Tibial nerve (tissue), 4 donors: ENCODE results near the gene CYTH3. TPM values are rescaled to one million over a fixed set of nuclear protein-coding genes. Genes with fewer than 3 reads are reported as not detected.

ENCODE experiments used
- DNase-seq, 2 donors: peaks; one replicate each; pipeline ENCODE4 v3.0.0-alpha.2; 2019; ENCODE audit warnings: low spot score in 2 of 2
- H3K27ac ChIP-seq, 4 donors: fragments of 200-600 bp; sonication (generic) in 3 of 4; one replicate each; pipeline ENCODE4 v1.5.1; 2017 to 2019; ENCODE audit warnings: mild to moderate bottlenecking in 1 of 4
- H3K27me3 ChIP-seq, 2 donors: fragments of 200-600 bp; sonication (generic) in 1 of 2; one replicate each; pipeline versions ENCODE4 v1.5.1 to v1.6.0; 2017 to 2019
- H3K36me3 ChIP-seq, 3 donors: fragments of 200-600 bp; sonication (generic); one replicate each; pipeline ENCODE4 v1.5.1; 2018 to 2019
- H3K4me1 ChIP-seq, 4 donors: fragments of 200-600 bp; sonication (generic) in 3 of 4; one replicate each; pipeline ENCODE4 v1.5.1; 2017 to 2019
- H3K4me3 ChIP-seq, 4 donors: fragments of 200-600 bp; sonication (generic) in 3 of 4; one replicate each; pipeline ENCODE4 v1.5.1; 2017 to 2019; ENCODE audit warnings: mild to moderate bottlenecking in 1 of 4, moderate library complexity in 1 of 4
- H3K9me3 ChIP-seq, 4 donors: fragments of 200-600 bp; sonication (generic) in 3 of 4; one replicate each; pipeline ENCODE4 v1.5.1; 2017 to 2019
- EP300 ChIP-seq, 2 donors: sonication (generic); formaldehyde crosslinking; IDR thresholded peaks; one replicate each; pipeline ENCODE4 v1.6.1; 2017; ENCODE audit warnings: antibody characterized with exemption in 2 of 2, mild to moderate bottlenecking in 1 of 2
- POLR2A ChIP-seq, 2 donors: fragments of 450-650 bp; IDR thresholded peaks; one replicate each; pipeline ENCODE4 v1.6.1; 2017; ENCODE audit warnings: antibody characterized with exemption in 2 of 2, mild to moderate bottlenecking in 2 of 2, moderate library complexity in 2 of 2
- WGBS, 2 donors: methylation state at CpG; one replicate each; pipeline ENCODE4 v1.1.5; 2018; 5-methylcytosine and 5-hydroxymethylcytosine counted together
- total RNA-seq, 4 donors: library from RNA; depleted of rRNA; stranded (reverse); fragments of >200 nt; gene quantifications; one replicate each; pipeline ENCODE4 v1.1.0, GENCODE V29; 2016
- TF ChIP-seq, protein P1 (sequence below), 5 experiments: fragments of 200-600 bp in 3 of 5; fragments of 450-650 bp in 2 of 5; sonication (generic) in 3 of 5; IDR thresholded peaks; one replicate each; pipeline ENCODE4 v1.5.1; 2016 to 2019; ENCODE audit warnings: antibody characterized with exemption in 5 of 5, mild to moderate bottlenecking in 3 of 5, moderate library complexity in 2 of 5

The CYTH3 gene
- total RNA-seq, 4 donors from 2014 or later = 49.2 to 61.2 (median 53.2) TPM

DNA sequence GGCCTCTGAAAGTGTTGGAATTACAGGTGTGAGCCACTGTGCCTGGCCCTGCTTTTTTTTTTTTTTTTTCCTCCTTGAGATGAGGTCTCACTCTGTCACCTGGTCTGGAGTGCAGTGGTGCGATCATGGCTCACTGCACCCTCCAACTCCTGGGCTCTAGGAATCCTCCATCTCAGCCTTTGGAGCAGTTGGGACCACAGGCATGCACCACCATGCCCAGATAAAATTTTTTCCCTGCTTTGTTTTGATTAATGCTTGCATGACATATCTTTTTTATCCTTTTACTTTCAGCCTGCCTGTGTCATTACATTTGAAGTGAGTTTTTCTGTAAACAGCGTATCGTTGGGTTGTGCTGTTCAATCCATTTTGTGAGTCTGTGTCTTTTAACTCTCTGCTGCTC, 144.2 kb downstream of the CYTH3 start:
- TF ChIP-seq, protein P1, sequence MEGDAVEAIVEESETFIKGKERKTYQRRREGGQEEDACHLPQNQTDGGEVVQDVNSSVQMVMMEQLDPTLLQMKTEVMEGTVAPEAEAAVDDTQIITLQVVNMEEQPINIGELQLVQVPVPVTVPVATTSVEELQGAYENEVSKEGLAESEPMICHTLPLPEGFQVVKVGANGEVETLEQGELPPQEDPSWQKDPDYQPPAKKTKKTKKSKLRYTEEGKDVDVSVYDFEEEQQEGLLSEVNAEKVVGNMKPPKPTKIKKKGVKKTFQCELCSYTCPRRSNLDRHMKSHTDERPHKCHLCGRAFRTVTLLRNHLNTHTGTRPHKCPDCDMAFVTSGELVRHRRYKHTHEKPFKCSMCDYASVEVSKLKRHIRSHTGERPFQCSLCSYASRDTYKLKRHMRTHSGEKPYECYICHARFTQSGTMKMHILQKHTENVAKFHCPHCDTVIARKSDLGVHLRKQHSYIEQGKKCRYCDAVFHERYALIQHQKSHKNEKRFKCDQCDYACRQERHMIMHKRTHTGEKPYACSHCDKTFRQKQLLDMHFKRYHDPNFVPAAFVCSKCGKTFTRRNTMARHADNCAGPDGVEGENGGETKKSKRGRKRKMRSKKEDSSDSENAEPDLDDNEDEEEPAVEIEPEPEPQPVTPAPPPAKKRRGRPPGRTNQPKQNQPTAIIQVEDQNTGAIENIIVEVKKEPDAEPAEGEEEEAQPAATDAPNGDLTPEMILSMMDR (IDR thresholded peaks at IDR 0.05) = no peak
- TF ChIP-seq EP300 (IDR thresholded peaks at IDR 0.05) = no peak
- no peak for TF ChIP-seq POLR2A (IDR thresholded peaks at IDR 0.05)
- H3K27ac ChIP-seq = no peak overlapping the region
- no peak for DNase-seq
- peaks cover 0 to 8% (median 0%) of the 10 kb centered on the region in 4 donors for H3K9me3 ChIP-seq
- H3K4me3 ChIP-seq = no peak overlapping the region
- H3K36me3 ChIP-seq = peaks cover 0 to 81% (median 3%) of the 10 kb centered on the region in 3 donors
- WGBS, 2 donors = 92 to 94% methylated on average over 3 of the region's 3 CpGs
- peaks cover 0 to 8% (median 0%) of the 10 kb centered on the region in 4 donors for H3K4me1 ChIP-seq
- no peaks in the 10 kb centered on the region for H3K27me3 ChIP-seq

DNA sequence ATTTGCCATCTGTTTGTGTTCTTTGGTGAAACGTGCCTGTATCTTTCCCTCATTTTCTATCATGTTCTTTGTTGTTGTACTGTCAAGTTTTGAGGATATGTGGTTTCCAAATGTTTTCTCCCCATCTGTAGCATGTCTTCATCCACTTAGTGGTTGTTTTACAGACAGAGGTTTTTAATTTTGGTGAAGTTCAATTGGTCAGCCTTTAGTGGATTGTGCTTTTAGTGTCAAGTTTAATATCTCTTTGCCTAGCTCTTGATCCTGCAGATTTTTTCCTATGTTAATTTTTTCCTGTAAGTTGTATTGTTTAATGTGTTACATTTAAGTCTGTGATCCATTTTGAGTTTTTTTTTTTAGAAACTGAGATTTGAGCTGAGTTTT, 145.3 kb downstream of the CYTH3 start:
- H3K36me3 ChIP-seq = peaks cover 0 to 84% (median 3%) of the 10 kb centered on the region in 3 donors
- 58 to 61% methylated on average over 1 of the region's 1 CpG for WGBS, 2 donors
- no peak overlapping the region for H3K27ac ChIP-seq
- DNase-seq = no peak
- no peak for TF ChIP-seq POLR2A (IDR thresholded peaks at IDR 0.05)
- no peak overlapping the region for H3K4me3 ChIP-seq
- peaks cover 0 to 8% (median 0%) of the 10 kb centered on the region in 4 donors for H3K9me3 ChIP-seq
- no peaks in the 10 kb centered on the region for H3K27me3 ChIP-seq
- H3K4me1 ChIP-seq = peaks cover 0 to 8% (median 0%) of the 10 kb centered on the region in 4 donors

DNA sequence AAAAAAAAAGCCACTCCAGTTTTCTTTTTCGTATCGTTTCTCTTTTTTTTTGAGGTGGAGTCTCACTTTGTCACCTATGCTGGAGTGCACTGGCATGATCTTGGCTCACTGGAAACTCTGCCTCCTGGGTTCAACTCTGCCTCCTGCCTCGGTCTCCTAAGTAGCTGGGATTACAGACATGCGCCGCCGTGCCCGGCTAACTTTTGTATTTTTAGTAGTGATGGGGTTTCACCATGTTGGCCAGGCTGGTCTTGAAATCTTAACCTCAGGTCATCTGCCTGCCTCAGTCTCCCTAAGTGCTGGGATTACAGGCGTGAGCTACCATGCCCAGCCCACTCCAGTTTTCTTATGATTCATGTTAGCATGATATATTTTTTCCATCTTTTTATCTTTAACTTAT, 148.6 kb downstream of the CYTH3 start:
- no peak overlapping the region for H3K4me3 ChIP-seq
- 97% methylated on average over 8 of the region's 8 CpGs for WGBS, 2 donors
- no peaks in the 10 kb centered on the region for H3K27me3 ChIP-seq
- H3K27ac ChIP-seq = no peak overlapping the region
- no peaks in the 10 kb centered on the region for H3K4me1 ChIP-seq
- H3K36me3 ChIP-seq = peaks cover 1 to 90% (median 16%) of the 10 kb centered on the region in 3 donors
- DNase-seq = no peak
- peaks cover 0 to 23% (median 1%) of the 10 kb centered on the region in 4 donors for H3K9me3 ChIP-seq
- TF ChIP-seq, protein P1 (IDR thresholded peaks at IDR 0.05) = no peak
- TF ChIP-seq POLR2A (IDR thresholded peaks at IDR 0.05) (no peak), EP300 (IDR thresholded peaks at IDR 0.05) (no peak)

DNA sequence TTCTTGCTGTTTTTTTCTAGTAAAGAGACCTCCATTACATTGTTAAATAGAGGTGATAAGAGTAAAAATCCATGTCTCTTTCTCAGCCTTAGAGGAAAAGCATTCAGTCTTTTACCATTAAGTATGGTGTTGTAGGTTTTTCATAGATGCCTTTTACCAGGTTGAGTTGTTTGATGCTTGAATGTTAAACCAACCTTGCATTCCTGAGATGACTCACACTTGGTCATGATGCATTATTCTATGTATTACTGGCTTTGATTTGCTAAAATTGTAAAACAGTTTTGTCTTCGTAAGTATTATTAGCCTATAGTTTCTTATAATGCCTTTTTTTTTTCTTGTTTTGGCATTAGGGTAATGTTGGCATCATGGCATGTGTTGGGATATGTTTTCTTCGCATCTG, 151.3 kb downstream of the CYTH3 start:
- H3K4me3 ChIP-seq = no peak overlapping the region
- DNase-seq = no peak
- H3K27me3 ChIP-seq = no peaks in the 10 kb centered on the region
- no peak overlapping the region for H3K27ac ChIP-seq
- WGBS, 2 donors = 97 to 100% methylated on average over 2 of the region's 2 CpGs
- H3K4me1 ChIP-seq = no peaks in the 10 kb centered on the region
- TF ChIP-seq POLR2A (IDR thresholded peaks at IDR 0.05) (no peak), EP300 (IDR thresholded peaks at IDR 0.05) (no peak)
- TF ChIP-seq, protein P1 (IDR thresholded peaks at IDR 0.05) = no peak
- H3K9me3 ChIP-seq = peaks cover 0 to 23% (median 1%) of the 10 kb centered on the region in 4 donors
- peaks cover 0 to 92% (median 22%) of the 10 kb centered on the region in 3 donors for H3K36me3 ChIP-seq

DNA sequence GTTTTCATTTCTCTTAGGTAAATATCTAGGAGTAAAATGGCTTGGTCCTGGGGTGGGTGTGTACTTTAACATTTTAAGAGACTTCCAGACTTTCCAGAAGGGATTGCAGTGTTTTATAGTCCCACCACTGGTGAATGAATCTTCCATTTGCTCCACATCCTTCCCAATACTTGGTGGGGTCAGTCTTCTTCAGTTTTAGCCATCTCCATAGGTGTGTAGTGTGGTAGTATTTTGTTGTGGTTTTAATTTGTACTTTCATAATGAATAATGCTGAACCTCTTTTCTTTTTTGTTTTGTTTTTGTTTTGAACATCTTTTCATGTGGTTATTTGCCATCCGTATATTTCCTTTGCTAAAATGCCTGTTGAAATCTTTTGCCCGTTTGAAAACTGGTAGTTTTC, 154.9 kb downstream of the CYTH3 start:
- no peak for DNase-seq
- Histone ChIP-seq H3K27me3 (no peaks in the 10 kb centered on the region), H3K4me3 (no peak overlapping the region), H3K36me3 (peaks cover 2 to 92% (median 29%) of the 10 kb centered on the region in 3 donors), H3K27ac (no peak overlapping the region), H3K4me1 (no peaks in the 10 kb centered on the region), H3K9me3 (peaks cover 0 to 15% (median 1%) of the 10 kb centered on the region in 4 donors)
- TF ChIP-seq, protein P1 (IDR thresholded peaks at IDR 0.05) = no peak
- no peak for TF ChIP-seq POLR2A (IDR thresholded peaks at IDR 0.05)
- no peak for TF ChIP-seq EP300 (IDR thresholded peaks at IDR 0.05)
- 83% methylated on average over 2 of the region's 2 CpGs for WGBS, 2 donors

DNA sequence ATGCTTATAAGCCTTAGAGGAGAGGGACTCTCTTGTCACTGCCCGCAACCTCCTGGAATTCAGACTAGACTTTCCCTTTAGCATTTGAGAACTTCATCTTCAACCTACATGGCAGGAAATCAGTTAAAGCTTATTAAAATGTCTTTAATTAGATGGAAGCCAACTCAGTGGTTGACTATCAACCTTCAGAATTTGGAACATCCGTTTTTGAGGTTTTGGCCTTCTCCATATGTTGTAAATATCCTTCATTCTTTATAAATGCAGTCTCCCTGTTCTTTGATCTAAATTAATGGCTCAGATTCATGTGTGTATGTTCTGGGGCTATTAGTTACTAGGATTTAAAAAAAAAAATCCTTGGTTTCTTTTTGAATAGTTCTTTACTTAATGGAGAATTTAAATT, 156.2 kb downstream of the CYTH3 start:
- 85 to 89% methylated on average over 2 of the region's 2 CpGs for WGBS, 2 donors
- no peak overlapping the region for H3K4me3 ChIP-seq
- peaks cover 0 to 1% (median 0%) of the 10 kb centered on the region in 4 donors for H3K4me1 ChIP-seq
- H3K27me3 ChIP-seq = no peaks in the 10 kb centered on the region
- peaks cover 2 to 92% (median 23%) of the 10 kb centered on the region in 3 donors for H3K36me3 ChIP-seq
- no peak overlapping the region for H3K27ac ChIP-seq
- peaks cover 0 to 9% (median 0%) of the 10 kb centered on the region in 4 donors for H3K9me3 ChIP-seq
- TF ChIP-seq, protein P1 (IDR thresholded peaks at IDR 0.05) = no peak
- TF ChIP-seq EP300 (IDR thresholded peaks at IDR 0.05) (no peak), POLR2A (IDR thresholded peaks at IDR 0.05) (no peak)
- DNase-seq = no peak
